Keratinocyte (primary cell): Measurements from ENCODE around the gene CAP2. TPM values are rescaled to one million over a fixed set of nuclear protein-coding genes. Genes with fewer than 3 reads are reported as not detected.
"Not testable (repeated sequence)": the region's sequence is repeated elsewhere in the genome, so short reads cannot be mapped to it uniquely, and the experiment has no call there.

Experiments
- DNase-seq: peaks from one replicate; pipeline ENCODE4 v3.0.0-alpha.2; 2011; ENCODE audit warnings: low read depth, missing footprints, low spot score
- FAIRE-seq: peaks from 2 replicates; lab custom pipeline; 2011; peaks lifted over from hg19 to GRCh38; lab: Jason Lieb, UNC
- H2AFZ ChIP-seq: 2 replicates; pipeline ENCODE4 v1.6.0; 2012; ENCODE audit warnings: low read length, control low read depth, inconsistent platforms; ENCODE audit not compliant: control insufficient read depth
- H3K27ac ChIP-seq: 2 replicates; pipeline ENCODE4 v1.5.1; 2011; ENCODE audit warnings: low read length; ENCODE audit not compliant: control insufficient read depth, insufficient read depth
- H3K27me3 ChIP-seq: 3 replicates; pipeline ENCODE4 v1.6.0; 2011; ENCODE audit warnings: low read length; ENCODE audit not compliant: control insufficient read depth, insufficient read depth; ENCODE audit errors: extremely low read depth
- H3K36me3 ChIP-seq, 2 experiments: 2 replicates in 1 of 2; 3 replicates in 1 of 2; pipeline ENCODE4 v1.5.1; 2011; ENCODE audit warnings: low read length in 2 of 2, mild to moderate bottlenecking in 1 of 2; ENCODE audit not compliant: control insufficient read depth in 2 of 2, insufficient read depth in 2 of 2; ENCODE audit errors: extremely low read depth in 1 of 2
- H3K4me1 ChIP-seq: 3 replicates; pipeline ENCODE4 v1.5.1; 2011; ENCODE audit warnings: low read length; ENCODE audit not compliant: control insufficient read depth, insufficient read depth; ENCODE audit errors: extremely low read depth
- H3K4me2 ChIP-seq: 3 replicates; pipeline ENCODE4 v1.6.0; 2011; ENCODE audit warnings: low read depth, low read length; ENCODE audit not compliant: control insufficient read depth, insufficient read depth; ENCODE audit errors: extremely low read depth
- H3K4me3 ChIP-seq, 3 experiments: fragments of 200-600 bp in 1 of 3; sonication (generic) in 1 of 3; 2 replicates in 2 of 3; 3 replicates in 1 of 3; pipeline ENCODE4 v1.5.1; 2011 to 2016; ENCODE audit warnings: low read length in 3 of 3, mild to moderate bottlenecking in 3 of 3, control low read depth in 2 of 3, inconsistent platforms in 1 of 3, low read depth in 1 of 3, mixed read lengths in 1 of 3, mixed run types in 1 of 3, moderate library complexity in 1 of 3; ENCODE audit not compliant: control insufficient read depth in 2 of 3, insufficient read depth in 2 of 3; ENCODE audit errors: extremely low read depth in 1 of 3
- H3K79me2 ChIP-seq: 2 replicates; pipeline ENCODE4 v1.6.0; 2012; ENCODE audit warnings: low read length; ENCODE audit not compliant: control insufficient read depth, insufficient read depth
- H3K9ac ChIP-seq: 3 replicates; pipeline ENCODE4 v1.6.0; 2011; ENCODE audit warnings: low read length; ENCODE audit not compliant: control insufficient read depth, insufficient read depth; ENCODE audit errors: extremely low read depth
- H3K9me1 ChIP-seq: 3 replicates; pipeline ENCODE4 v1.6.0; 2011; ENCODE audit warnings: low read length; ENCODE audit not compliant: control insufficient read depth, insufficient read depth; ENCODE audit errors: extremely low read depth
- H3K9me3 ChIP-seq: 2 replicates; pipeline ENCODE4 v1.5.1; 2012; ENCODE audit warnings: low read depth, low read length; ENCODE audit not compliant: control insufficient read depth
- H4K20me1 ChIP-seq: 3 replicates; pipeline ENCODE4 v1.6.0; 2011; ENCODE audit warnings: low read length; ENCODE audit not compliant: control insufficient read depth, insufficient read depth; ENCODE audit errors: extremely low read depth
- EZH2 ChIP-seq: IDR thresholded peaks from one replicate; pipeline ENCODE4 v1.6.1; 2012; ENCODE audit warnings: inconsistent platforms, mild to moderate bottlenecking, low read length, moderate library complexity
- dilution Hi-C: fragments of 300-500 bp; cut with MboI; formaldehyde crosslinking; loops from one replicate; pipeline ENCODE4 v1.7.0; 2020; ENCODE audit warnings: low sequenced_read_pairs; ENCODE audit not compliant: extremely low pct_ligation_motif_present
- polyA plus RNA-seq, 5 experiments: library from polyadenylated mRNA; depleted of rRNA in 3 of 5; stranded (reverse) in 3 of 5; stranded (forward) in 1 of 5; unstranded in 1 of 5; fragments of >200 nt; gene quantifications; 1 replicate in 1 of 5; 2 replicates in 3 of 5; 3 replicates in 1 of 5; pipeline versions ENCODE4 v1.2.1 to v1.2.3, GENCODE V29; 2011 to 2012; ENCODE audit warnings: missing spikeins in 2 of 5, low read depth in 1 of 5, low replicate concordance in 1 of 5
- TF ChIP-seq, protein P1 (sequence below), 3 experiments: IDR thresholded peaks in 1 of 3; conservative IDR thresholded peaks in 1 of 3; optimal IDR thresholded peaks in 1 of 3; 2 replicates in 2 of 3; 3 replicates in 1 of 3; pipeline versions ENCODE3 to v1.5.1; 2011; ENCODE audit warnings: low read length in 3 of 3, mild to moderate bottlenecking in 3 of 3, moderate library complexity in 2 of 3, control low read depth in 1 of 3, inconsistent platforms in 1 of 3; ENCODE audit not compliant: insufficient read depth in 2 of 3; ENCODE audit errors: extremely low read depth in 1 of 3

The CAP2 gene
- polyA plus RNA-seq, 1 donor (not counting 4 experiments of a cell fraction or from before 2014, with no cell fraction given), result 12.1 TPM

DNA sequence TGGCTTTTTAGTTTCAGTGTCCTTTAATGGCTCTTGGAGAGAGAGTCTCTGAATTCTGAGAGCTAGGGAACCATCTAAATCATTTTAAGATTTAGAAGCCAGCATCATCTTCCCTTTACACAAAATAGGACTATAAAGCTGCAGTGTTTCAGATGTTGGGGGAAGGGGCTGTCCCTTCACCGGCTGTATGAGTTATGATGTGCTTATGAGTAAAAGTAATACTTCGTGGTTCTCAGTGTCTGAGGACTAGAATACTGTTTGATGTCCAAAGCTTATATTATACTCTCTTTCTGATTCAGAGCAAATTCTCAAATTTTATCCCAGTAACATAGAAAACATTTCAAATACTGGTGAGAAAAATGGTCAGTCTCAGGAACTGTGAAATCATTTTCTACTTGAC lies 143.2 kb downstream of the CAP2 start:
- no peaks in the 10 kb centered on the region for H3K9me3 ChIP-seq
- H3K9me1 ChIP-seq, result no peaks in the 10 kb centered on the region
- no peak overlapping the region for H2AFZ ChIP-seq
- H3K4me3 ChIP-seq, result no peak overlapping the region
- no peak for TF ChIP-seq EZH2
- TF ChIP-seq, protein P1, sequence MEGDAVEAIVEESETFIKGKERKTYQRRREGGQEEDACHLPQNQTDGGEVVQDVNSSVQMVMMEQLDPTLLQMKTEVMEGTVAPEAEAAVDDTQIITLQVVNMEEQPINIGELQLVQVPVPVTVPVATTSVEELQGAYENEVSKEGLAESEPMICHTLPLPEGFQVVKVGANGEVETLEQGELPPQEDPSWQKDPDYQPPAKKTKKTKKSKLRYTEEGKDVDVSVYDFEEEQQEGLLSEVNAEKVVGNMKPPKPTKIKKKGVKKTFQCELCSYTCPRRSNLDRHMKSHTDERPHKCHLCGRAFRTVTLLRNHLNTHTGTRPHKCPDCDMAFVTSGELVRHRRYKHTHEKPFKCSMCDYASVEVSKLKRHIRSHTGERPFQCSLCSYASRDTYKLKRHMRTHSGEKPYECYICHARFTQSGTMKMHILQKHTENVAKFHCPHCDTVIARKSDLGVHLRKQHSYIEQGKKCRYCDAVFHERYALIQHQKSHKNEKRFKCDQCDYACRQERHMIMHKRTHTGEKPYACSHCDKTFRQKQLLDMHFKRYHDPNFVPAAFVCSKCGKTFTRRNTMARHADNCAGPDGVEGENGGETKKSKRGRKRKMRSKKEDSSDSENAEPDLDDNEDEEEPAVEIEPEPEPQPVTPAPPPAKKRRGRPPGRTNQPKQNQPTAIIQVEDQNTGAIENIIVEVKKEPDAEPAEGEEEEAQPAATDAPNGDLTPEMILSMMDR (optimal IDR thresholded peaks at IDR 0.05 in 1 of 3, IDR thresholded peaks at IDR 0.05 in 1 of 3, conservative IDR thresholded peaks at IDR 0.05 in 1 of 3; ENCODE audit: extremely low read depth in 1 of 3, insufficient read depth in 2 of 3, low read length in 3 of 3), result no peak
- H3K4me2 ChIP-seq, result no peak overlapping the region
- H3K27me3 ChIP-seq, result no peaks in the 10 kb centered on the region
- peaks cover 0 to 13% of the 10 kb centered on the region in 2 experiments for H3K36me3 ChIP-seq
- DNase-seq (no peak), FAIRE-seq (no peak)
- no peaks in the 10 kb centered on the region for H3K79me2 ChIP-seq
- no peaks in the 10 kb centered on the region for H4K20me1 ChIP-seq
- no peak overlapping the region for H3K27ac ChIP-seq
- dilution Hi-C loops, result no loop called here
- H3K9ac ChIP-seq, result no peak overlapping the region
- no peaks in the 10 kb centered on the region for H3K4me1 ChIP-seq

DNA sequence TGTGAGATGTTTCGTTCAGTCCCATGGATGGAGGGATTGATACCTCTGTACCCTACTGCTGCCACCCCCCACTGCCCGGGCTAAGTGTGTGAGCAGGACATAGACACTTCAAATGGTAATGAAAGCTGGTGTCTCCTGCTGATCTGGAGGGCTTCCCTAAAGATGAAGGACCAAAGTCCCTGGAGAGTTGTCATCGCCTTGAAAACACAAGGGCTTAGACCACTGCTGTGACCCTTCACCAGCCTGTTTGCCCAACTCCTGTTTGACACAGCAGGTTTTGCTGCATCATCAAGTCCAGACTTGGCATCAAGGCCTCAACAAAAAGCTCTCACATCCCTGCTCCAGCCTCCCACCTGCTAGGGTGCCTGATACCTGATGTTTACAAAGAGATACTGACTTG lies 148.8 kb downstream of the CAP2 start:
- no peak overlapping the region for H3K9ac ChIP-seq
- no peak overlapping the region for H2AFZ ChIP-seq
- no peaks in the 10 kb centered on the region for H3K9me1 ChIP-seq
- dilution Hi-C loops, result no loop called here
- no peaks in the 10 kb centered on the region for H3K79me2 ChIP-seq
- peaks cover 8 to 12% of the 10 kb centered on the region in 2 experiments for H3K36me3 ChIP-seq
- DNase-seq (no peak), FAIRE-seq (no peak)
- no peaks in the 10 kb centered on the region for H3K27me3 ChIP-seq
- H4K20me1 ChIP-seq, result no peaks in the 10 kb centered on the region
- H3K9me3 ChIP-seq, result no peaks in the 10 kb centered on the region
- no peak for TF ChIP-seq EZH2
- TF ChIP-seq, protein P1 (optimal IDR thresholded peaks at IDR 0.05 in 1 of 3, IDR thresholded peaks at IDR 0.05 in 1 of 3, conservative IDR thresholded peaks at IDR 0.05 in 1 of 3; ENCODE audit: extremely low read depth in 1 of 3, insufficient read depth in 2 of 3, low read length in 3 of 3), result no peak
- no peak overlapping the region for H3K4me3 ChIP-seq
- H3K27ac ChIP-seq, result no peak overlapping the region
- H3K4me2 ChIP-seq, result no peak overlapping the region
- no peaks in the 10 kb centered on the region for H3K4me1 ChIP-seq

DNA sequence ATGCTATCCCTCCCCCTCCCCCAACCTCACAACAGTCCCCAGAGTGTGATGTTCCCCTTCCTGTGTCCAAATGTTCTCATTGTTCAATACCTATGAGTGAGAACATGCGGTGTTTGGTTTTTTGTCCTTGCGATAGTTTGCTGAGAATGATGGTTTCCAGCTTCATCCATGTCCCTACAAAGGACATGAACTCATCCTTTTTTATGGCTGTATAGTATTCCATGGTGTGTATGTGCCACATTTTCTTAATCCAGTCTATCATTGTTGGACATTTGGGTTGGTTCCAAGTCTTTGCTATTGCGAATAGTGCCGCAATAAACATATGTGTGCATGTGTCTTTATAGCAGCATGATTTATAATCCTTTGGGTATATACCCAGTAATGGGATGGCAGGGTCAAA lies 152.3 kb downstream of the CAP2 start:
- H3K27me3 ChIP-seq, H4K20me1 ChIP-seq, H3K9me1 ChIP-seq, H3K36me3 ChIP-seq, H3K4me1 ChIP-seq, H3K79me2 ChIP-seq, H3K4me2 ChIP-seq, H3K9ac ChIP-seq, dilution Hi-C loops, H3K9me3 ChIP-seq, DNase-seq, H3K4me3 ChIP-seq, H3K27ac ChIP-seq, FAIRE-seq, H2AFZ ChIP-seq: not testable (repeated sequence)
